ENCODE results near the gene CD47. TPM values are rescaled to one million over a fixed set of nuclear protein-coding genes. Genes with fewer than 3 reads are reported as not detected.

Gene CD47
- total RNA-seq, 1 donor from 2014 or later, result 141 TPM

DNA sequence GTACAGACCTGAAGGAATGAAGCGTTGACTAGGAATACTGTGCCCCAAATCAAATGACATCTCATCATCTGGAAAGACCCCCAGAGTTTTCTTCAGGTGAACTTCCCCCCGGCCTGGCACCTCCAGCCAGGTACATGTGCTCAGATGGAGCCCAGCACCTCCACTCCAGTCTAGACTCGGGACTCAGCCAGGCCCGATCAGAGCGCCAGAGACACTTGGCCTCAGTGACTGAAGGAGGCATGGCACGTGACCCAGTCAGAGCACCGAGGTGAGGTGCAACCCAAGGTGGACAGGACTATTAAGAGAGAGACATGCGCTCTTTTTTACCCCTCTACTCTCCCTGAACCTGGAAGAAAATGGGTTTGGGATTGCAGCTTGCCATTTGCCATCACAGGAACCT lies 48.5 kb downstream of the CD47 start:
- H3K4me3 ChIP-seq (ENCODE audit: low read depth, low read length), result no peak overlapping the region
- no peak for DNase-seq (ENCODE audit: low read depth)
- TF ChIP-seq, protein P1, sequence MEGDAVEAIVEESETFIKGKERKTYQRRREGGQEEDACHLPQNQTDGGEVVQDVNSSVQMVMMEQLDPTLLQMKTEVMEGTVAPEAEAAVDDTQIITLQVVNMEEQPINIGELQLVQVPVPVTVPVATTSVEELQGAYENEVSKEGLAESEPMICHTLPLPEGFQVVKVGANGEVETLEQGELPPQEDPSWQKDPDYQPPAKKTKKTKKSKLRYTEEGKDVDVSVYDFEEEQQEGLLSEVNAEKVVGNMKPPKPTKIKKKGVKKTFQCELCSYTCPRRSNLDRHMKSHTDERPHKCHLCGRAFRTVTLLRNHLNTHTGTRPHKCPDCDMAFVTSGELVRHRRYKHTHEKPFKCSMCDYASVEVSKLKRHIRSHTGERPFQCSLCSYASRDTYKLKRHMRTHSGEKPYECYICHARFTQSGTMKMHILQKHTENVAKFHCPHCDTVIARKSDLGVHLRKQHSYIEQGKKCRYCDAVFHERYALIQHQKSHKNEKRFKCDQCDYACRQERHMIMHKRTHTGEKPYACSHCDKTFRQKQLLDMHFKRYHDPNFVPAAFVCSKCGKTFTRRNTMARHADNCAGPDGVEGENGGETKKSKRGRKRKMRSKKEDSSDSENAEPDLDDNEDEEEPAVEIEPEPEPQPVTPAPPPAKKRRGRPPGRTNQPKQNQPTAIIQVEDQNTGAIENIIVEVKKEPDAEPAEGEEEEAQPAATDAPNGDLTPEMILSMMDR (conservative IDR thresholded peaks at IDR 0.05; ENCODE audit: low read depth, low read length), result no peak

DNA sequence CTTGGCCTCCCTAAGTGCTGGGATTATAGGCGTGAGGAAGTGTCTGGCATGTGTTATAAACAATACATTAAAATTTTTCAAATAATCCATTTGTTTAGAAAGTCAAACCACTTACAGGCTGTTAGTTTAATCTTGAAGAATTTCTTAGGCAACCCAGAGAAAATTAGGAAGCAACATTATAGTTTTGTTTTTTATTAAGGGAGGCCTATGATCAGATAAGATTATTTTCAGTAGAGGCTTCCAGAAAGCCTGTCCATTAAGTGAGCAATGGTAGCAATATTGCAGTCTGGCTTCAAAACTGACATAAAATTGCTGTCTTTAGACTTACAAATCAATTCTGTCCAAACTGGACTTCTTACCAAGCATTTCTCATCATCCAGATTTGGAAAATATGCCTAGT lies 49.6 kb downstream of the CD47 start:
- TF ChIP-seq, protein P1 (conservative IDR thresholded peaks at IDR 0.05; ENCODE audit: low read depth, low read length), result no peak
- no peak overlapping the region for H3K4me3 ChIP-seq (ENCODE audit: low read depth, low read length)
- DNase-seq (ENCODE audit: low read depth), result no peak

DNA sequence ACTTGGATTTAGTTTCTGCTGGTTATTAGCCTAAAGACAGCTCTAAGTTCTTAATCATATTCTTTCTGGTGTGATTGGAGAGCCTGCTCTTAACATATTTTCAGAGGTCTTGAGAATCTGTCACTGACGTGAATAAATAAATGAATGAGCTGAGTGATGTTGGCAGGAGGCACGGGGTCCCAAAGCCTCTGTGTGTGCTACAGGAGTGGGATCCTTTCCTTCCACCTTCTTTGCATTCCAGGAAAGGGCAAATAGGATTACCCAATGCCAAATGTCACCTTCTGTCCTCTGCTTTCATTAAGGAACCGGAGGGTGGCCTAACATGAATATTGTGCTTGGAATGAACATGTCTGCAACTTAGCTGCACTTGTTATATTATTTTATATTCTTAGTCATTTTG lies 53.1 kb downstream of the CD47 start:
- DNase-seq (ENCODE audit: low read depth), result no peak
- TF ChIP-seq, protein P1 (conservative IDR thresholded peaks at IDR 0.05; ENCODE audit: low read depth, low read length), result no peak
- no peak overlapping the region for H3K4me3 ChIP-seq (ENCODE audit: low read depth, low read length)

- H3K4me3 ChIP-seq (ENCODE audit: low read depth, low read length), result no peak overlapping the region
- no peak for DNase-seq (ENCODE audit: low read depth)
- TF ChIP-seq, protein P1 (conservative IDR thresholded peaks at IDR 0.05; ENCODE audit: low read depth, low read length), result no peak
Observed at GRCh38 chr3:108036984-108037741, 53.7 kb downstream of the CD47 start.

DNA sequence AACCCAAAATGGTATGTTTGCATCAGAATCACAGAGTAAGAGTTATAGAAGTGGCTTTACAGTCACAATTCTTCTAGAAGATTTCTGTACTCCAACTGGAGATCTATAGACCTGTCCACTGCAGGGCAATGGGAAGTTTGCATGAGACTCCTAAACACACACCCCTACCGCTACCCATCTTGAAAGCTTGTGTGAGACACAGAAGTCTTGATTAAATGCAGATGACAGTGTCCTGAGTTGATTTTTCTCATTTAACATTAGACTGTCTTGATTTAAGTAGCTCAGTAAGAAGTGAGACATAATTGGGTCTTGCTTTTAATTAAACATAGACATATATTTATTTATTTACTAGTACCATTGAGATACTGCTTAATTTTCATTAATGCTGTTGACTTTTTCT lies 54.4 kb downstream of the CD47 start:
- no peak for DNase-seq (ENCODE audit: low read depth)
- H3K4me3 ChIP-seq (ENCODE audit: low read depth, low read length), result no peak overlapping the region
- TF ChIP-seq, protein P1 (conservative IDR thresholded peaks at IDR 0.05; ENCODE audit: low read depth, low read length), result no peak

DNA sequence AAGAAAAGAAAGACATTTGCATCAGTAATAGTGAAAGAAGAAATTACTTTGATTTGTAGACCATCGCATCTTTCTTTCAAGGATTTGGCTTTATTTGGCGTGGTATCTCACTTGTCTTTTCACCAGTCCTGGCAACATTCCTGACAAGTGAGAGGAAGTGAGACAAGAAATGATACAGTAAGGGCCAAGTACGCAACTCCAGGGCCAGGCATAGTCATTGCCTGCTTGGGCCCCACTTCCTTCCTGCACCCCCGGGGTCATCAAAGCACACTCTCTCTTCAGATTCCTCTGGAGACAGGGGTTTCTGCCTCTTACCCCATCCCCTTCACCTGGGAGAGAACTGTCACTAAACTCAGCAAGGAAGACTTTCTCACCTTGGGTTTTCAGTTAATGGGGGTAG lies 55.1 kb downstream of the CD47 start:
- DNase-seq (ENCODE audit: low read depth), result no peak
- TF ChIP-seq, protein P1 (conservative IDR thresholded peaks at IDR 0.05; ENCODE audit: low read depth, low read length), result no peak
- H3K4me3 ChIP-seq (ENCODE audit: low read depth, low read length), result no peak overlapping the region

- no peak overlapping the region for H3K4me3 ChIP-seq (ENCODE audit: low read depth, low read length)
- DNase-seq (ENCODE audit: low read depth), result no peak
- TF ChIP-seq, protein P1 (conservative IDR thresholded peaks at IDR 0.05; ENCODE audit: low read depth, low read length), result no peak
Observed at GRCh38 chr3:108031895-108032294, 58.9 kb downstream of the CD47 start.
